Measurements from ENCODE around the gene LIPC.

LIPC gene

GRCh38 chr15:58515807-58516206 is 84.0 kb downstream of the LIPC start:
- no peak for ATAC-seq
- TF ChIP-seq ZNF8 (CRISPR knock-in tag; IDR thresholded peaks at IDR 0.05) = no peak

- TF ChIP-seq BACH2 (CRISPR knock-in tag; IDR thresholded peaks at IDR 0.05; ENCODE audit: borderline replicate concordance) (no peak), ZC3H10 (CRISPR knock-in tag; IDR thresholded peaks at IDR 0.05) (no peak), ZFP3 (CRISPR knock-in tag; IDR thresholded peaks at IDR 0.05) (no peak), ZNF565 (CRISPR knock-in tag; conservative IDR thresholded peaks at IDR 0.05; ENCODE audit: low read depth) (no peak), ESRRG (CRISPR knock-in tag; IDR thresholded peaks at IDR 0.05) (no peak), TOX (CRISPR knock-in tag; IDR thresholded peaks at IDR 0.05; ENCODE audit: borderline replicate concordance) (no peak), CREB5 (CRISPR knock-in tag; IDR thresholded peaks at IDR 0.05; ENCODE audit: low read depth) (no peak), POU6F1 (CRISPR knock-in tag; IDR thresholded peaks at IDR 0.05; ENCODE audit: borderline replicate concordance, low read depth) (no peak)
Measured at GRCh38 chr15:58517252-58517681, 85.5 kb downstream of the LIPC start.

GRCh38 chr15:58517682-58518525 is 86.1 kb downstream of the LIPC start:
- TF ChIP-seq ISL1 (CRISPR knock-in tag; IDR thresholded peaks at IDR 0.05) = no peak
- TF ChIP-seq TSHZ2 (CRISPR knock-in tag; IDR thresholded peaks at IDR 0.05) = no peak
- TF ChIP-seq BACH2 (CRISPR knock-in tag; IDR thresholded peaks at IDR 0.05; ENCODE audit: borderline replicate concordance) = no peak
- no peak for TF ChIP-seq ZNF70 (CRISPR knock-in tag; IDR thresholded peaks at IDR 0.05)
- TF ChIP-seq TCF4 (CRISPR knock-in tag; IDR thresholded peaks at IDR 0.05; ENCODE audit: borderline replicate concordance) = no peak
- no peak for TF ChIP-seq CSRNP3 (CRISPR knock-in tag; IDR thresholded peaks at IDR 0.05)
- TF ChIP-seq SNAI2 (CRISPR knock-in tag; IDR thresholded peaks at IDR 0.05) = no peak
- TF ChIP-seq ZNF565 (CRISPR knock-in tag; conservative IDR thresholded peaks at IDR 0.05; ENCODE audit: low read depth) = no peak
- no peak for TF ChIP-seq CSDC2 (CRISPR knock-in tag; IDR thresholded peaks at IDR 0.05)
- no peak for TF ChIP-seq CREB5 (CRISPR knock-in tag; IDR thresholded peaks at IDR 0.05; ENCODE audit: low read depth)
- TF ChIP-seq ZC3H10 (CRISPR knock-in tag; IDR thresholded peaks at IDR 0.05) = no peak
- no peak for TF ChIP-seq POU6F1 (CRISPR knock-in tag; IDR thresholded peaks at IDR 0.05; ENCODE audit: borderline replicate concordance, low read depth)
- no peak for TF ChIP-seq ZNF8 (CRISPR knock-in tag; IDR thresholded peaks at IDR 0.05)
- TF ChIP-seq ESRRG (CRISPR knock-in tag; IDR thresholded peaks at IDR 0.05) = no peak
- no peak for TF ChIP-seq GLIS3 (CRISPR knock-in tag; IDR thresholded peaks at IDR 0.05)
- no peak for TF ChIP-seq ARNTL (CRISPR knock-in tag; IDR thresholded peaks at IDR 0.05; ENCODE audit: borderline replicate concordance, low read depth)
- TF ChIP-seq PATZ1 (CRISPR knock-in tag; IDR thresholded peaks at IDR 0.05; ENCODE audit: borderline replicate concordance) = no peak
- TF ChIP-seq ZFP3 (CRISPR knock-in tag; IDR thresholded peaks at IDR 0.05) = no peak

More at GRCh38 chr15:58517252-58517681, 85.5 kb downstream of the LIPC start:
- no peak for ATAC-seq

More at GRCh38 chr15:58517682-58518525, 86.1 kb downstream of the LIPC start:
- no peak for ATAC-seq

Data from SK-N-SH treated with all-trans-retinoic acid at 6 μM for 48 hours (cell line).